ENCODE measurements around the gene RABL6. TPM values are rescaled to one million over a fixed set of nuclear protein-coding genes. Genes with fewer than 3 reads are reported as not detected.
A peak's percentile ranks its signal among the peaks of the same experiment; 100 is the strongest.

The RABL6 gene
- total and polyA plus RNA-seq, 7 donors = 36.0 to 103 (median 55.9) TPM

GRCh38 chr9:136860933-136861873, 53.5 kb downstream of the RABL6 start:
- Histone ChIP-seq H3K36me3 (peaks cover 21 to 40% (median 31%) of the 10 kb centered on the region in 4 donors), H3K9me3 (no peaks in the 10 kb centered on the region), H3K27ac (no peak overlapping the region), H3K4me3 (no peak overlapping the region), H3K4me1 (peaks cover 0 to 38% (median 29%) of the 10 kb centered on the region in 4 donors), H3K27me3 (no peaks in the 10 kb centered on the region)
- peak; percentile 61 for DNase-seq
- intact Hi-C loops (cut with DNase I) = no loop called here
- 91 to 95% methylated on average over 22 of the region's 22 CpGs for WGBS, 2 donors
- no peak for TF ChIP-seq CTCF (IDR thresholded peaks at IDR 0.05)
- TF ChIP-seq EP300 (IDR thresholded peaks at IDR 0.05) = no peak
- TF ChIP-seq POLR2A (IDR thresholded peaks at IDR 0.05) = no peak
- no peak for TF ChIP-seq POLR2AphosphoS5 (IDR thresholded peaks at IDR 0.05)

- H3K27me3 ChIP-seq = no peaks in the 10 kb centered on the region
- 86 to 89% methylated on average over 26 of the region's 26 CpGs for WGBS, 2 donors
- DNase-seq = no peak
- no peak overlapping the region for H3K27ac ChIP-seq
- peaks cover 0 to 42% (median 32%) of the 10 kb centered on the region in 4 donors for H3K4me1 ChIP-seq
- H3K36me3 ChIP-seq = peaks cover 21 to 40% (median 31%) of the 10 kb centered on the region in 4 donors
- no peak overlapping the region for H3K4me3 ChIP-seq
- H3K9me3 ChIP-seq = no peaks in the 10 kb centered on the region
- TF ChIP-seq POLR2AphosphoS5 (IDR thresholded peaks at IDR 0.05) (no peak), CTCF (IDR thresholded peaks at IDR 0.05) (no peak), POLR2A (IDR thresholded peaks at IDR 0.05) (no peak)
- intact Hi-C loops (cut with DNase I) = no loop called here
Observed at GRCh38 chr9:136861874-136862457, 54.2 kb downstream of the RABL6 start.

- TF ChIP-seq POLR2AphosphoS5 (IDR thresholded peaks at IDR 0.05) (no peak), POLR2A (IDR thresholded peaks at IDR 0.05) (no peak), CTCF (IDR thresholded peaks at IDR 0.05) (no peak), EP300 (IDR thresholded peaks at IDR 0.05) (no peak)
- Histone ChIP-seq H3K4me1 (peaks cover 0 to 47% (median 35%) of the 10 kb centered on the region in 4 donors), H3K9me3 (no peaks in the 10 kb centered on the region), H3K36me3 (peaks cover 21 to 40% (median 31%) of the 10 kb centered on the region in 4 donors), H3K27me3 (no peaks in the 10 kb centered on the region), H3K4me3 (no peak overlapping the region), H3K27ac (no peak overlapping the region)
- 90 to 95% methylated on average over 31 of the region's 31 CpGs for WGBS, 2 donors
- intact Hi-C loops (cut with DNase I) = no loop called here
- DNase-seq = peak; percentile 63
Observed at GRCh38 chr9:136862849-136863622, 55.3 kb downstream of the RABL6 start.

- no peak for DNase-seq
- TF ChIP-seq CTCF (IDR thresholded peaks at IDR 0.05) (no peak), EP300 (IDR thresholded peaks at IDR 0.05) (no peak), POLR2A (IDR thresholded peaks at IDR 0.05) (no peak), POLR2AphosphoS5 (IDR thresholded peaks at IDR 0.05) (no peak)
- Histone ChIP-seq H3K4me3 (no peak overlapping the region), H3K27ac (no peak overlapping the region), H3K4me1 (peaks cover 0 to 40% (median 32%) of the 10 kb centered on the region in 4 donors), H3K27me3 (no peaks in the 10 kb centered on the region), H3K36me3 (peaks cover 21 to 40% (median 31%) of the 10 kb centered on the region in 4 donors), H3K9me3 (no peaks in the 10 kb centered on the region)
- 91 to 93% methylated on average over 12 of the region's 12 CpGs for WGBS, 2 donors
- intact Hi-C loops (cut with DNase I) = loop anchor here (2.0 kb wide), 2 partner anchors 13 to 23 kb away; partner anchors contain the start of gene TRAF2
Observed at GRCh38 chr9:136863623-136864273, 56.0 kb downstream of the RABL6 start.
